NT2/D1 (cell line): ENCODE measurements around the gene MYH9.

Experiments
- DNase-seq: peaks from one replicate; pipeline ENCODE4 v3.0.0-alpha.2; 2011; ENCODE audit warnings: low read depth, low spot score
- H3K27me3 ChIP-seq: 2 replicates; pipeline ENCODE4 v1.6.0; 2011; ENCODE audit warnings: mild to moderate bottlenecking; ENCODE audit not compliant: insufficient read length, insufficient read depth
- H3K36me3 ChIP-seq: 2 replicates; pipeline ENCODE4 v1.6.1; 2011; ENCODE audit warnings: mild to moderate bottlenecking, low read length, mixed read lengths; ENCODE audit not compliant: insufficient read depth, insufficient read length
- H3K4me1 ChIP-seq: 2 replicates; pipeline ENCODE4 v1.5.1; 2011; ENCODE audit not compliant: insufficient read depth, insufficient read length
- H3K4me3 ChIP-seq: 2 replicates; pipeline ENCODE4 v1.5.1; 2011; ENCODE audit warnings: low read depth; ENCODE audit not compliant: insufficient read length
- H3K9ac ChIP-seq: 2 replicates; pipeline ENCODE4 v1.6.0; 2011; ENCODE audit warnings: low read depth; ENCODE audit not compliant: insufficient read length
- H3K9me3 ChIP-seq: 2 replicates; pipeline ENCODE4 v1.5.1; 2011; ENCODE audit warnings: mild to moderate bottlenecking, low read length; ENCODE audit not compliant: insufficient read depth
- SUZ12 ChIP-seq: IDR thresholded peaks from 2 replicates; pipeline ENCODE4 v1.6.1; 2011; ENCODE audit not compliant: insufficient read length, insufficient read depth; ENCODE audit errors: extremely low read depth
- YY1 ChIP-seq: IDR thresholded peaks from 2 replicates; pipeline ENCODE4 v1.6.1; 2011; ENCODE audit not compliant: insufficient read length, insufficient read depth
- ZNF274 ChIP-seq: IDR thresholded peaks from 2 replicates; pipeline ENCODE4 v1.6.1; 2011; ENCODE audit warnings: mild to moderate bottlenecking, low read depth, low read length

Gene MYH9

DNA sequence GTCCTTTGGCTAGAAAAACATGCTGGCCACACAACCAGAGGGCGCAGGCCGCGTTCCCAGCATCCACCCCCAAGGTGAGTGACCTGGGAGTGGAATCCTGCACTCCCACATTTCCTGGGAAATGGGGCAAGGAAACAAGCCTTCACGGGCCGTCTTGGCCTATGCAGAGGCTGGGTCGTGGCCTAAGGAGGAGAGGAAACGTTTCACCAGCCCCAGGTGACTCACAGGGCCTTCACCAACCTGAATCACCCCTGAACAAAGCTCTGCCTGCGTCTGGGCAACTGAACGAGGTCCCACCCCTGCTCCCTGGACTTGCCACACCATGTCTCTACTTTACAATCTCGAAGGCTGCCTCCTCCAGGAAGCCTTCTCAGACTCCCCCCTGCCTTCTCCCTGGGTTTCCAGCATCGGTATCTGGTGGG, 13.2 kb downstream of the MYH9 start:
- Histone ChIP-seq H3K4me3 (no peak overlapping the region), H3K9me3 (no peaks in the 10 kb centered on the region), H3K9ac (no peak overlapping the region), H3K27me3 (no peaks in the 10 kb centered on the region), H3K4me1 (peaks cover 14% of the 10 kb centered on the region), H3K36me3 (peaks cover 56% of the 10 kb centered on the region)
- TF ChIP-seq ZNF274: no peak
- no peak for TF ChIP-seq YY1
- TF ChIP-seq SUZ12: no peak
- no peak for DNase-seq

GRCh38 chr22:36373258-36373579, 14.5 kb downstream of the MYH9 start:
- no peaks in the 10 kb centered on the region for H3K27me3 ChIP-seq
- no peak overlapping the region for H3K4me3 ChIP-seq
- peaks cover 21% of the 10 kb centered on the region for H3K4me1 ChIP-seq
- peaks cover 48% of the 10 kb centered on the region for H3K36me3 ChIP-seq
- DNase-seq: no peak
- no peaks in the 10 kb centered on the region for H3K9me3 ChIP-seq
- H3K9ac ChIP-seq: no peak overlapping the region
- TF ChIP-seq SUZ12: no peak
- no peak for TF ChIP-seq ZNF274
- no peak for TF ChIP-seq YY1

GRCh38 chr22:36371920-36372319, 15.8 kb downstream of the MYH9 start:
- H3K9ac ChIP-seq: no peak overlapping the region
- peaks cover 50% of the 10 kb centered on the region for H3K36me3 ChIP-seq
- peaks cover 32% of the 10 kb centered on the region for H3K4me1 ChIP-seq
- no peak for DNase-seq
- H3K4me3 ChIP-seq: no peak overlapping the region
- no peaks in the 10 kb centered on the region for H3K27me3 ChIP-seq
- TF ChIP-seq ZNF274 (no peak), YY1 (no peak), SUZ12 (no peak)
- H3K9me3 ChIP-seq: no peaks in the 10 kb centered on the region

DNA sequence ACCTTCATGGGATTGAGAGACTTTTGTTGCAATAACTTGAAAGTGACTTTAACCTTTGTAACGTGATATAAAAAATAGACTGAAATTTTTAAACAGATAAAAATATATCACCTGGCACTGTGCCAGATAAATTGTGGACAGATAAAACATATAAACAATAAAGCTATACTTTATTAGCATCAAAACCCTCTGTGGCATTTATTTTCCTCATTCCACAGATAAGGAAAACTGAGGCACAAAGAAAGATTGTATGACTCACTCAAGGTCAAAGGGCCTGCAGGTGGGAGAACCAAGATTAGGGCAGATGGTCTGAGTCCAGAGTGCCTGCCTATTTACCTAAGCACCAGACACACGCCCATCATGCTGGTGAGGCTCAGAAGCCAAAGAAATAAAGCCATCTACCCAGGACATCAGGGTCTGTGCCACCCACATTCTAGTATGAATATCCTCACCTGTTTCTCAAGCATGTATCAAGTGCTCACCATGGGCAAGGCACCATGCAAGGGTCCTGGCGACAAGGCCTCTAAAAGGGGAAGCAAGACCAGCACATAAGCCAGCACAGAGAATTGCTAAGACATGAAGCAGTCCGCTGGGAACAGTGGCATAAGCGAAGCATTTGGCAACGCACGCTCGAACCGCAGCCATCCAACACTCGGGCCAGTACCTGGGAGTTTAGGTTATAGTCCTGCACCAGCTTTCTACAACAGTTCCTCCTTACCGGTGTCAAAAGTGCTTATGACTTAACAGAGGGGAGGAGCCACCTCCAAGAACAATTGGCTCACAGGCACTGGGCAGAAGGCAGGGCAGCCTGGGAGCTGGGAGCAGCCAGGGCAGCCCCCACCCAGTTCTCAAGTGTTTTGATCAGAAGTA, 17.6 kb downstream of the MYH9 start:
- DNase-seq: no peak
- H3K9me3 ChIP-seq: no peaks in the 10 kb centered on the region
- H3K27me3 ChIP-seq: no peaks in the 10 kb centered on the region
- no peak overlapping the region for H3K4me3 ChIP-seq
- H3K36me3 ChIP-seq: peaks cover 44% of the 10 kb centered on the region
- no peak overlapping the region for H3K9ac ChIP-seq
- TF ChIP-seq SUZ12 (no peak), YY1 (no peak), ZNF274 (no peak)
- peaks cover 36% of the 10 kb centered on the region for H3K4me1 ChIP-seq

- TF ChIP-seq YY1 (no peak), SUZ12 (no peak), ZNF274 (no peak)
- Histone ChIP-seq H3K4me3 (no peak overlapping the region), H3K4me1 (peaks cover 36% of the 10 kb centered on the region), H3K27me3 (no peaks in the 10 kb centered on the region), H3K9ac (peak overlapping the region; percentile 52), H3K36me3 (peaks cover 43% of the 10 kb centered on the region), H3K9me3 (no peaks in the 10 kb centered on the region)
- DNase-seq: no peak
Observed at GRCh38 chr22:36369004-36369921, 18.5 kb downstream of the MYH9 start.

GRCh38 chr22:36368359-36368983, 19.3 kb downstream of the MYH9 start:
- H3K4me3 ChIP-seq: no peak overlapping the region
- peak; percentile 84 for DNase-seq

GRCh38 chr22:36367479-36367878, 20.3 kb downstream of the MYH9 start:
- no peaks in the 10 kb centered on the region for H3K27me3 ChIP-seq
- TF ChIP-seq YY1: no peak
- TF ChIP-seq SUZ12: no peak
- no peak for TF ChIP-seq ZNF274
- H3K4me3 ChIP-seq: no peak overlapping the region
- peaks cover 46% of the 10 kb centered on the region for H3K36me3 ChIP-seq
- DNase-seq: no peak
- H3K9me3 ChIP-seq: no peaks in the 10 kb centered on the region
- peak overlapping the region; percentile 22 for H3K9ac ChIP-seq
- peaks cover 45% of the 10 kb centered on the region for H3K4me1 ChIP-seq

More at GRCh38 chr22:36368359-36368983, 19.3 kb downstream of the MYH9 start:
- H3K27me3 ChIP-seq: no peaks in the 10 kb centered on the region
- H3K4me1 ChIP-seq: peaks cover 39% of the 10 kb centered on the region
- H3K9ac ChIP-seq: peak overlapping the region; percentile 37
- H3K9me3 ChIP-seq: no peaks in the 10 kb centered on the region
- peaks cover 47% of the 10 kb centered on the region for H3K36me3 ChIP-seq
- TF ChIP-seq SUZ12 (no peak), ZNF274 (no peak), YY1 (no peak)
